GM21737 (cell line): ENCODE data around the gene TRAF3.
"Not testable (repeated sequence)": the region's sequence is repeated elsewhere in the genome, so short reads cannot be mapped to it uniquely, and the experiment has no call there.

ENCODE experiments used
- ATAC-seq: cut with Tn5 transposase; IDR thresholded peaks from one replicate; pipeline ENCODE4 v1.9.1; 2021; ENCODE audit warnings: mild to moderate bottlenecking, moderate library complexity; ENCODE audit not compliant: unreplicated experiment

The TRAF3 gene

DNA sequence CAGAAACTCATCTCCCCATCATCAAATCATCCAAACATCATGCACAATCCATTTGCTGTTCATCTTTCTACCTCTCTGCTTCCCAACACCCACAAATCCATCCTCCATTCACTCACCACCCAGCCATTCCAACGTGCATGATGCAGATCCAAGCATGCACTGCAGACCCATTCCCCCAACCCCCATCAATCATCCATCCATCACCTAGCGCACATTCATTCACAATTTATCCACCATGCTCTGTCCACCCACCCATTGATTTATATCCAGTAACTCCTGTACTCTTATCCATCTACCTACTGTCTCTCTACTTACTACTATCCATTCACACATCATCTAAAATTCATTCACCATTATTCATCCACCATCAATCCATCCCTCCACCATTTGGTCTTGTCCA lies 141.2 kb downstream of the TRAF3 start:
- ATAC-seq, result no peak

- ATAC-seq, result no peak
Observed at GRCh38 chr14:102920273-102920997, 143.2 kb downstream of the TRAF3 start.

- no peak for ATAC-seq
Observed at GRCh38 chr14:102920998-102921304, 143.7 kb downstream of the TRAF3 start.

GRCh38 chr14:102922490-102923200 lies 145.4 kb downstream of the TRAF3 start, which contains the start of gene AMN:
Gene AMN (plus strand): TSS chr14:102922663. CDS start chr14:102922689, 26 bp downstream.
- no peak for ATAC-seq

GRCh38 chr14:102923201-102923924 lies 146.1 kb downstream of the TRAF3 start:
- ATAC-seq, result no peak

GRCh38 chr14:102923925-102924486 lies 146.8 kb downstream of the TRAF3 start:
- no peak for ATAC-seq

- ATAC-seq, result no peak
Observed at GRCh38 chr14:102924632-102925588, 147.7 kb downstream of the TRAF3 start.

DNA sequence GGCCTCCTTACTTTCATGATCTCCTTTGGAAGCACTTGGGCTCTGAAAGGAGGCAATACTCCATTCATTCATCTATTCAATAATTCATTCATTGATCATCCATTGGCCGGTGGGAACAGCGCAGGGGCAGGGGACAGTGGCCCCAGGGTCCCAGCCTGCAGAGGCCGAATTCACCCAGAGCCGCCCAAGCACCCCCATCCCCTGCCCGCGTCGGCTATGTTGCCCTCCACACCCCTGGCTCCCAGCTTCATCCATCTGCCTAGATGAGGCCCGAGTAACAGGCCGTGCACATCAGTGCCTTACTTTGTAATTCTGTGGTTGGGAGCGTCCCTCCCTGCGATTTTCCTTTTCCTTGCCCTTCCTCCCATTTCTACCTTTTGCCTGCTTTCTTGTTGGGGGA lies 148.4 kb downstream of the TRAF3 start:
- ATAC-seq, result no peak

DNA sequence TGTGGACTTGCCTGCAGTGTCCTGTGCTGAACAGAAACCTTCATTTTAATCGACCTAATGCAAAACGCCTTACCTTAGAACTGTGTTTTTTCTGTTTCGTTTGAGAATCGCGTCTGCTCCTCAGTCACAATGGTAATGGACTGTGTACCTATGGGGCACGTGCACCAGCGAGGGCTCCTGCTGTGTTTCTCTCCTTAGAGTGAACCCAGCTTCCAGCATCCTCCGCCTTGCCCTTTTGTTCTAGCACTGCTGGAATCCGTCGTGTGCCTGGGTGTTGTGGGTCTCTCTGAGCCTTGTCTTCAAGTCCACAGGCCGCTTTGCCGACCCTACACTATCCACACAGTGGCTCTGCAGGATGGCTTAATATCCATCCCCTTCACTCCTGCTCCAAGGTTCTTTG lies 148.9 kb downstream of the TRAF3 start:
- ATAC-seq, result no peak

GRCh38 chr14:102926840-102927239 lies 149.6 kb downstream of the TRAF3 start:
- ATAC-seq, result not testable (repeated sequence)

DNA sequence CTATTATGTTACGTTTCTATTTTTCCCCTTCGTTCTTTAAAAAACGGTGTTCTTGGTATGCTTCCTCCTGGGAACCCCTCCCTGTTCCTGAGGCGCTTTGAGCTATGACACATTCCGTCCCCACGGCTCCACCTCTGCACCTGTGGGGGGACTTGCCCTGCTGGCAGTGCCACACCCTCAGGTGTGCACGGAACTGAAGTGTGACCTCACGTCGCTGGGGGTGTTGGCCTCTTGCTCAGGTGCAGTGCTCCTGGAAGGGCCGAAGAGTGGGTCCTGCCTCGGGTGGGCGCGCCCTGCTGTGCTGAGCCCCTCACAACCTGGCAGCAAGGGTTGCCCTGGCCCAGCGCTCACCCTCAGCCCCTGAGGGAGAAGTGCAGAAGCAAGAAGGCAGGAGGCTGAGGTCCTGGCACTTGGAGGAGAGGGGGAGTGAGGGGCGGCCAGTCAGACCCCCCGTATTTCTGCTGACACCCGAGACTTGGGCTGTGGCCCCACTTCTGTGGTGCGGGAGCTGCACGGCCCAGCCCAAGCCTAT lies 150.2 kb downstream of the TRAF3 start:
- no peak for ATAC-seq

DNA sequence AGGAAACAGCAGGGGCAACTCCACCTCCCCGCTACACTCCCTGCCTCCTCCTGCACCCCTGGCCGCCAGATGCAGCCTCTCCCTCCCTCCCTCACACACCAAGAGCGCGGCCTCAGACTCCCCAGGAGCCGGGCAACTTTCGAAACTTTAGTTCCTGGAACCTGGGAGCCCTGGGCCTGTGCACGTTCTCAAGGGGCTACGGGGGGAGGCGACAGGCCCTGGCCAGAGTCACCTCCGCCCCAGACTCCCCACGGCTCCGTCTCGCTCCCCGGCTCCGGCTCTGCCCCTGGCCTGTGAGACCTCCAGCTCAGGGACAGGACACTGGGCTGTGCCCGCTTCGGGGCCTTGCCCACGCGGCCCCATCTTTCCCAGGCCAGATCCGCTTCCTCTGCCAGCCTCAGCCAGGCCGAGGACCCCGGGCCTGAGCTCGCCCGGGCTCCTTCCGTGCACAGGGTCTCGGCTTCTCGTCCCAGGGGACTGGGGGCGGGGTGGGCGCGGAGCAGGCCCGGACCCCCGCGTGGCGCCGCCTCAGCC lies 150.7 kb downstream of the TRAF3 start:
- ATAC-seq, result no peak

DNA sequence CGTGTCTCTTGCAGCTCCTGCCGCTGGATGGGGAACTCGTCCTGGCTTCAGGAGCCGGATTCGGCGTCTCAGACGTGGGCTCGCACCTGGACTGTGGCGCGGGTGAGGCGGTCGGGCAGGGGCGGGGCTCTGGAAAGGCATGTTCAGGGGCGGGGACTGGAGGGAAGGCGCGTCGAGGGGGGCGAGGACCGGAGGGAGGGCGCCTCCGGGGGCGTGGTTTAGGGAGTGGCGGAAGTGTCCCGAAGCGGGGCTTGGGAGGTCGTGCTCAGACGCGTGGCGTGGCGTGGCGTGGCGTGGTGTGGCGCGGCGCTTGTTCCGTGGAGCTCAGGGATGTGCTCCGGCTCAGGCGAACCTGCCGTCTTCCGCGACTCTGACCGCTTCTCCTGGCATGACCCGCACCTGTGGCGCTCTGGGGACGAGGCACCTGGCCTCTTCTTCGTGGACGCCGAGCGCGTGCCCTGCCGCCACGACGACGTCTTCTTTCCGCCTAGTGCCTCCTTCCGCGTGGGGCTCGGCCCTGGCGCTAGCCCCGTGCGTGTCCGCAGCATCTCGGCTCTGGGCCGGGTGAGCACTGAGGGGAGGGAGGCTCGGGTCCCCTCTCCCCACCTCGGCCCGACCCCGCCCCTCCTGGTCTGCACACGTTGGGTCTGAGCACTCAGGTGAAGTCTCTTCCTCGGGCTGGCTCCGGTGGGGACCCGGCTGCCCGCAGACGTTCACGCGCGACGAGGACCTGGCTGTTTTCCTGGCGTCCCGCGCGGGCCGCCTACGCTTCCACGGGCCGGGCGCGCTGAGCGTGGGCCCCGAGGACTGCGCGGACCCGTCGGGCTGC lies 151.4 kb downstream of the TRAF3 start:
- no peak for ATAC-seq

DNA sequence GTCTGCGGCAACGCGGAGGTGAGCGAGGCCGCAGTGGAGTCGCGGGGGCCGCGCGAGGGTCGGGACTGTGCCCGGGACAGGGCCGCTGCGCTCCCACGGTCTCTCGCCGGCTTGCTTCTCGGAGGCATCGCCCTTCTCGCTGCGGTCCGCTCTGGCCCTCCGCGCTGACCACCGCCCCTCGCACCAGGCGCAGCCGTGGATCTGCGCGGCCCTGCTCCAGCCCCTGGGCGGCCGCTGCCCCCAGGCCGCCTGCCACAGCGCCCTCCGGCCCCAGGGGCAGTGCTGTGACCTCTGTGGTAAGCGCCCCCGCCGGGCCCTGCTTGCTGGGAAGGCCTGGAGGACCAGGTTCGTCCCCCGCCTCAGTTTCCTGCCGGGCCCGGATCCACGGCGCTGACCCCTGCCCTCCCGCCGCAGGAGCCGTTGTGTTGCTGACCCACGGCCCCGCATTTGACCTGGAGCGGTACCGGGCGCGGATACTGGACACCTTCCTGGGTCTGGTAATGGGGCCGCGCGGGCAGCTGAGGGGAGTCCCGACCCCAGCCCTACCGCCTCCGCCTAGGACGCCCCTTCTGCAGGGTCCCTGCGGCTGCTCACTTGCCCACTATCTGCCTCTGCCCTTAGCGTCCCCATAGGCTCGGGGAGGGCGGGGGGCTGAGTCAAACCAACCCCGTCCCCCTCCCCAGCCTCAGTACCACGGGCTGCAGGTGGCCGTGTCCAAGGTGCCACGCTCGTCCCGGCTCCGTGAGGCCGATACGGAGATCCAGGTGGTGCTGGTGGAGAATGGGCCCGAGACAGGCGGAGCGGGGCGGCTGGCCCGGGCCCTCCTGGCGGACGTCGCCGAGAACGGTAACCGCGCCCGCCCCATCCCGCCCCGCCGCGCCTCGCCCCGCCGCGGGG lies 152.2 kb downstream of the TRAF3 start:
- ATAC-seq, result no peak

DNA sequence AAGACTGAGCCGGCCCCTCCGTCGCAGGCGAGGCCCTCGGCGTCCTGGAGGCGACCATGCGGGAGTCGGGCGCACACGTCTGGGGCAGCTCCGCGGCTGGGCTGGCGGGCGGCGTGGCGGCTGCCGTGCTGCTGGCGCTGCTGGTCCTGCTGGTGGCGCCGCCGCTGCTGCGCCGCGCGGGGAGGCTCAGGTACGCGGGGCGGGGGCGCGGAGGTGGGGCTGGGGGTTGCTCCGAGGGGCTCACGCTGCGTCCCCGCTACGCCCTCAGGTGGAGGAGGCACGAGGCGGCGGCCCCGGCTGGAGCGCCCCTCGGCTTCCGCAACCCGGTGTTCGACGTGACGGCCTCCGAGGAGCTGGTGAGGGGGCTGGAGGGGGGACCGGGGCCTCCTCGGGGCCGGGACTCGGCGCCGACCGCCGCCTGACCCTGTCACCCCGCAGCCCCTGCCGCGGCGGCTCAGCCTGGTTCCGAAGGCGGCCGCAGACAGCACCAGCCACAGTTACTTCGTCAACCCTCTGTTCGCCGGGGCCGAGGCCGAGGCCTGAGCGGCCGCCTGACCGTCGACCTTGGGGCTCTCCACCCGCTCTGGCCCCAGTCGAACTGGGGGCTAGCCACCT lies 153.0 kb downstream of the TRAF3 start:
- no peak for ATAC-seq

DNA sequence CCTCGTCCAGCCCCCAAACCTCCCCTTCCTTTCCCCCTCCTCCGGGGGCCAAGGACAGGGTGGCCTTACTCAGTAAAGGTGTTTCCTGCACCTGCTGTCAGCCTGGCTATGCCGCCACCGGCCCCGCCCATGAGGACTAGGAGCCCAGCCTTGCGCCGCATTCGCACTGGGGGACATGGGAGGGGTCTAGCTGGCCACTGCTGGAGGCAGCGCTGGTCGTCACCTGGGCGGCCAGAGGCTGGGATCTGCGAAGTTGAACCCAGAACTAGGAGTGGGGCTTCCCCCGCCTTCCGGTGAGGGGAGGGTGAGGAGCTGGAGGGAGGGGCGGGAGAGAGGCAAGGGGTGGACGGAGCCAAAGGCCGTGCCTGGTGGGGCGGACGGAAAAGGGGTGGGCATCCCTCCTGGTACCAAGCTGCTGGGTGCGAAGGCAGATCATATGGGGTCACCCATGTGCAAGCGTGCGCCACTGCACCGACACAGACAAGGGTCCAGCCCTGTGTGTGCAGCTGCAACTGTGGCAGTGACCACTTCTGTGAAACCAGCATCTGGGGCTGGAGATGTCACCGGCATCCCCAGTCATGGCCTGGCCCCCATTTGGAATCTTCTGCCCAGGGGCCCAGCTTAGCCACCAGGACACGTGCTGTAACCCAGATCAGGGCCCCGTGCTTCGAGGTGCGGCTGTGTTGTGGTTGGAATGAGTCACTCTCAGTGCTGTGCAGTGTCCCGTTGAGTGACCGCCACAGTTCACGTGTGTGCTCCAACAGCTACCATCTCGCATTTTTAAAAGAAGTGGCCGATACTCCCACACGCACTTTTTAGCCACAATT lies 153.7 kb downstream of the TRAF3 start:
- ATAC-seq, result no peak
